Activated CD4-positive, alpha-beta T cell treated with anti-CD3 and anti-CD28 coated beads, Interleukin-2, amount 10 ng/mL, durations not matched to agents 24 days and 14 days (primary cell): ENCODE data around the gene SLC8A1. TPM values are rescaled to one million over a fixed set of nuclear protein-coding genes. Genes with fewer than 3 reads are reported as not detected.
A peak's percentile ranks its signal among the peaks of the same experiment; 100 is the strongest.

Source experiments
- DNase-seq: peaks from one replicate; pipeline ENCODE4 v3.0.0; 2022
- H3K27ac Mint-ChIP-seq: one replicate; pipeline ENCODE4 v1.8.0; 2022; ENCODE audit warnings: mild to moderate bottlenecking, mixed read lengths
- H3K27me3 Mint-ChIP-seq: one replicate; pipeline ENCODE4 v1.8.0; 2022; ENCODE audit warnings: mixed read lengths
- H3K36me3 Mint-ChIP-seq: one replicate; pipeline ENCODE4 v1.8.0; 2022; ENCODE audit warnings: low read depth, mild to moderate bottlenecking, mixed read lengths
- H3K4me1 Mint-ChIP-seq: one replicate; pipeline ENCODE4 v1.8.0; 2021; ENCODE audit warnings: mixed read lengths
- H3K4me3 Mint-ChIP-seq: one replicate; pipeline ENCODE4 v1.8.0; 2022; ENCODE audit warnings: mild to moderate bottlenecking, moderate library complexity, mixed read lengths
- H3K9me3 Mint-ChIP-seq: one replicate; pipeline ENCODE4 v1.8.0; 2021; ENCODE audit warnings: mixed read lengths
- intact Hi-C: fragments of 100-400 bp; cut with micrococcal nuclease; formaldehyde crosslinking; loops from one replicate; pipeline ENCODE4 v1.15.1; 2023
- total RNA-seq: library from RNA; stranded (reverse); gene quantifications from 2 replicates; pipeline ENCODE4 v1.2.3, GENCODE V29; 2022

The SLC8A1 gene
- total RNA-seq = 3.4 and 5.0 TPM in 2 replicates

- Mint-ChIP-seq H3K36me3 (no peaks in the 10 kb centered on the region), H3K27me3 (peaks cover 51% of the 10 kb centered on the region), H3K9me3 (no peaks in the 10 kb centered on the region), H3K27ac (peak within 1 kb of the TSS; percentile 80), H3K4me3 (peak within 1 kb of the TSS; percentile 82), H3K4me1 (peaks cover 22% of the 10 kb centered on the region)
- peak; percentile 72 for DNase-seq
- intact Hi-C loops = loop anchor here (2.0 kb wide), 2 partner anchors 103 to 531 kb away; no protein-coding TSS in a partner anchor
Measured at GRCh38 chr2:40451918-40452605, at the start of gene SLC8A1. Gene SLC8A1, minus strand, starts transcription at chr2:40452090.

GRCh38 chr2:40499437-40499836 lies 47.5 kb upstream of the SLC8A1 start:
- Mint-ChIP-seq H3K4me1 (no peaks in the 10 kb centered on the region), H3K27me3 (peaks cover 2% of the 10 kb centered on the region)

GRCh38 chr2:40497251-40497859 lies 45.5 kb upstream of the SLC8A1 start:
- Mint-ChIP-seq H3K9me3 (peaks cover 4% of the 10 kb centered on the region), H3K36me3 (no peaks in the 10 kb centered on the region), H3K4me1 (no peaks in the 10 kb centered on the region), H3K27ac (no peak overlapping the region), H3K27me3 (peaks cover 2% of the 10 kb centered on the region), H3K4me3 (no peak overlapping the region)
- intact Hi-C loops = no loop called here
- DNase-seq = no peak

More at GRCh38 chr2:40499437-40499836, 47.5 kb upstream of the SLC8A1 start:
- H3K9me3 Mint-ChIP-seq = no peaks in the 10 kb centered on the region
- intact Hi-C loops = no loop called here
- no peak for DNase-seq
- H3K27ac Mint-ChIP-seq = no peak overlapping the region
- H3K4me3 Mint-ChIP-seq = no peak overlapping the region
- no peaks in the 10 kb centered on the region for H3K36me3 Mint-ChIP-seq

GRCh38 chr2:40489678-40489960 lies 37.7 kb upstream of the SLC8A1 start:
- Mint-ChIP-seq H3K4me1 (peaks cover 8% of the 10 kb centered on the region), H3K27ac (no peak overlapping the region), H3K4me3 (peak overlapping the region; percentile 66), H3K9me3 (peaks cover 4% of the 10 kb centered on the region), H3K27me3 (no peaks in the 10 kb centered on the region), H3K36me3 (no peaks in the 10 kb centered on the region)
- no peak for DNase-seq
- intact Hi-C loops = no loop called here

GRCh38 chr2:40488927-40489677 lies 37.2 kb upstream of the SLC8A1 start:
- Mint-ChIP-seq H3K9me3 (peaks cover 4% of the 10 kb centered on the region), H3K4me3 (peak overlapping the region; percentile 66), H3K27me3 (no peaks in the 10 kb centered on the region), H3K27ac (peak overlapping the region; percentile 12), H3K4me1 (peaks cover 8% of the 10 kb centered on the region), H3K36me3 (no peaks in the 10 kb centered on the region)
- peak; percentile 58 for DNase-seq
- intact Hi-C loops = no loop called here

GRCh38 chr2:40488101-40488601 lies 36.3 kb upstream of the SLC8A1 start:
- H3K4me1 Mint-ChIP-seq = peaks cover 8% of the 10 kb centered on the region
- no peaks in the 10 kb centered on the region for H3K9me3 Mint-ChIP-seq
- no peak for DNase-seq
- no peaks in the 10 kb centered on the region for H3K36me3 Mint-ChIP-seq
- no peak overlapping the region for H3K4me3 Mint-ChIP-seq
- no peak overlapping the region for H3K27ac Mint-ChIP-seq
- no peaks in the 10 kb centered on the region for H3K27me3 Mint-ChIP-seq
- intact Hi-C loops = no loop called here

GRCh38 chr2:40487602-40488001 lies 35.7 kb upstream of the SLC8A1 start:
- intact Hi-C loops = no loop called here
- Mint-ChIP-seq H3K4me3 (no peak overlapping the region), H3K4me1 (peaks cover 8% of the 10 kb centered on the region), H3K27ac (no peak overlapping the region), H3K27me3 (no peaks in the 10 kb centered on the region), H3K9me3 (no peaks in the 10 kb centered on the region), H3K36me3 (no peaks in the 10 kb centered on the region)
- DNase-seq = no peak

- H3K27ac Mint-ChIP-seq = no peak overlapping the region
- H3K9me3 Mint-ChIP-seq = no peaks in the 10 kb centered on the region
- no peaks in the 10 kb centered on the region for H3K36me3 Mint-ChIP-seq
- intact Hi-C loops = no loop called here
- H3K27me3 Mint-ChIP-seq = no peaks in the 10 kb centered on the region
- no peak overlapping the region for H3K4me3 Mint-ChIP-seq
- H3K4me1 Mint-ChIP-seq = peaks cover 8% of the 10 kb centered on the region
- DNase-seq = no peak
Measured at GRCh38 chr2:40485854-40486253, 34.0 kb upstream of the SLC8A1 start.

- H3K4me3 Mint-ChIP-seq = no peak overlapping the region
- H3K27me3 Mint-ChIP-seq = no peaks in the 10 kb centered on the region
- no peaks in the 10 kb centered on the region for H3K36me3 Mint-ChIP-seq
- intact Hi-C loops = no loop called here
- H3K27ac Mint-ChIP-seq = no peak overlapping the region
- H3K9me3 Mint-ChIP-seq = no peaks in the 10 kb centered on the region
- peaks cover 8% of the 10 kb centered on the region for H3K4me1 Mint-ChIP-seq
- no peak for DNase-seq
Measured at GRCh38 chr2:40485318-40485717, 33.4 kb upstream of the SLC8A1 start.

GRCh38 chr2:40483549-40484243 lies 31.8 kb upstream of the SLC8A1 start:
- no peaks in the 10 kb centered on the region for H3K4me1 Mint-ChIP-seq
- H3K4me3 Mint-ChIP-seq = no peak overlapping the region
- no peaks in the 10 kb centered on the region for H3K9me3 Mint-ChIP-seq
- no peaks in the 10 kb centered on the region for H3K36me3 Mint-ChIP-seq
- H3K27me3 Mint-ChIP-seq = no peaks in the 10 kb centered on the region
- DNase-seq = no peak
- H3K27ac Mint-ChIP-seq = no peak overlapping the region
- intact Hi-C loops = no loop called here

GRCh38 chr2:40480596-40480995 lies 28.7 kb upstream of the SLC8A1 start:
- Mint-ChIP-seq H3K27ac (no peak overlapping the region), H3K9me3 (no peaks in the 10 kb centered on the region)

GRCh38 chr2:40480073-40480472 lies 28.2 kb upstream of the SLC8A1 start:
- Mint-ChIP-seq H3K27me3 (no peaks in the 10 kb centered on the region), H3K4me1 (no peaks in the 10 kb centered on the region), H3K9me3 (no peaks in the 10 kb centered on the region), H3K36me3 (no peaks in the 10 kb centered on the region), H3K4me3 (no peak overlapping the region), H3K27ac (no peak overlapping the region)
- intact Hi-C loops = no loop called here
- DNase-seq = no peak

More at GRCh38 chr2:40480596-40480995, 28.7 kb upstream of the SLC8A1 start:
- DNase-seq = no peak
- intact Hi-C loops = no loop called here
- H3K36me3 Mint-ChIP-seq = no peaks in the 10 kb centered on the region
- no peaks in the 10 kb centered on the region for H3K4me1 Mint-ChIP-seq
- no peak overlapping the region for H3K4me3 Mint-ChIP-seq
- H3K27me3 Mint-ChIP-seq = no peaks in the 10 kb centered on the region

GRCh38 chr2:40477361-40477760 lies 25.5 kb upstream of the SLC8A1 start:
- no peaks in the 10 kb centered on the region for H3K27me3 Mint-ChIP-seq
- no peak overlapping the region for H3K4me3 Mint-ChIP-seq
- no peak for DNase-seq
- no peaks in the 10 kb centered on the region for H3K4me1 Mint-ChIP-seq
- H3K36me3 Mint-ChIP-seq = no peaks in the 10 kb centered on the region
- intact Hi-C loops = no loop called here
- no peaks in the 10 kb centered on the region for H3K9me3 Mint-ChIP-seq
- no peak overlapping the region for H3K27ac Mint-ChIP-seq

- intact Hi-C loops = no loop called here
- Mint-ChIP-seq H3K27me3 (no peaks in the 10 kb centered on the region), H3K4me1 (no peaks in the 10 kb centered on the region), H3K36me3 (no peaks in the 10 kb centered on the region), H3K4me3 (no peak overlapping the region), H3K27ac (no peak overlapping the region), H3K9me3 (no peaks in the 10 kb centered on the region)
- no peak for DNase-seq
Measured at GRCh38 chr2:40476436-40476835, 24.5 kb upstream of the SLC8A1 start.
